ENCODE results near the gene ADA. TPM values are rescaled to one million over a fixed set of nuclear protein-coding genes. Genes with fewer than 3 reads are reported as not detected.

Gene ADA
- total RNA-seq, 1 donor from 2014 or later = 12.6 TPM

- no peak for FAIRE-seq
- no peaks in the 10 kb centered on the region for H3K27me3 ChIP-seq (ENCODE audit: control insufficient read depth, insufficient read depth, low read length)
- no peak overlapping the region for H3K4me3 ChIP-seq (ENCODE audit: low read depth, low read length)
- no peak for TF ChIP-seq CTCF (IDR thresholded peaks at IDR 0.05; ENCODE audit: insufficient read depth, low read length, severe bottlenecking)
- H3K36me3 ChIP-seq (ENCODE audit: control insufficient read depth, insufficient read depth, low read length) = no peaks in the 10 kb centered on the region
- DNase-seq (ENCODE audit: low read depth) = no peak
These were observed 64.2 kb downstream of the ADA start for GRCh38 chr20:44587035-44587980.

GRCh38 chr20:44586289-44586911 lies 65.1 kb downstream of the ADA start:
- FAIRE-seq (no peak), DNase-seq (ENCODE audit: low read depth) (no peak)
- Histone ChIP-seq H3K36me3 (ENCODE audit: control insufficient read depth, insufficient read depth, low read length) (no peaks in the 10 kb centered on the region), H3K27me3 (ENCODE audit: control insufficient read depth, insufficient read depth, low read length) (no peaks in the 10 kb centered on the region), H3K4me3 (ENCODE audit: low read depth, low read length) (no peak overlapping the region)
- TF ChIP-seq CTCF (IDR thresholded peaks at IDR 0.05; ENCODE audit: insufficient read depth, low read length, severe bottlenecking) = no peak

GRCh38 chr20:44585057-44585963 lies 66.2 kb downstream of the ADA start:
- H3K27me3 ChIP-seq (ENCODE audit: control insufficient read depth, insufficient read depth, low read length) = no peaks in the 10 kb centered on the region
- H3K4me3 ChIP-seq (ENCODE audit: low read depth, low read length) = no peak overlapping the region
- DNase-seq (ENCODE audit: low read depth) (no peak), FAIRE-seq (no peak)
- no peaks in the 10 kb centered on the region for H3K36me3 ChIP-seq (ENCODE audit: control insufficient read depth, insufficient read depth, low read length)
- no peak for TF ChIP-seq CTCF (IDR thresholded peaks at IDR 0.05; ENCODE audit: insufficient read depth, low read length, severe bottlenecking)

- DNase-seq (ENCODE audit: low read depth) (no peak), FAIRE-seq (no peak)
- no peak for TF ChIP-seq CTCF (IDR thresholded peaks at IDR 0.05; ENCODE audit: insufficient read depth, low read length, severe bottlenecking)
- H3K4me3 ChIP-seq (ENCODE audit: low read depth, low read length) = no peak overlapping the region
- H3K27me3 ChIP-seq (ENCODE audit: control insufficient read depth, insufficient read depth, low read length) = no peaks in the 10 kb centered on the region
- no peaks in the 10 kb centered on the region for H3K36me3 ChIP-seq (ENCODE audit: control insufficient read depth, insufficient read depth, low read length)
These were observed 67.3 kb downstream of the ADA start for GRCh38 chr20:44584162-44584561.

GRCh38 chr20:44583157-44583556 lies 68.3 kb downstream of the ADA start:
- FAIRE-seq = no peak
- no peak for TF ChIP-seq CTCF (IDR thresholded peaks at IDR 0.05; ENCODE audit: insufficient read depth, low read length, severe bottlenecking)
- Histone ChIP-seq H3K4me3 (ENCODE audit: low read depth, low read length) (no peak overlapping the region), H3K27me3 (ENCODE audit: control insufficient read depth, insufficient read depth, low read length) (no peaks in the 10 kb centered on the region), H3K36me3 (ENCODE audit: control insufficient read depth, insufficient read depth, low read length) (no peaks in the 10 kb centered on the region)
- no peak for DNase-seq (ENCODE audit: low read depth)

Data from bronchial epithelial cell (primary cell).